ENCODE results near the gene SKIC2. TPM values are rescaled to one million over a fixed set of nuclear protein-coding genes. Genes with fewer than 3 reads are reported as not detected.
"Not testable (repeated sequence)": the region's sequence is repeated elsewhere in the genome, so short reads cannot be mapped to it uniquely, and the experiment has no call there.

Gene SKIC2
- total RNA-seq, 1 experiment from 2014 or later = 57.6 TPM

DNA sequence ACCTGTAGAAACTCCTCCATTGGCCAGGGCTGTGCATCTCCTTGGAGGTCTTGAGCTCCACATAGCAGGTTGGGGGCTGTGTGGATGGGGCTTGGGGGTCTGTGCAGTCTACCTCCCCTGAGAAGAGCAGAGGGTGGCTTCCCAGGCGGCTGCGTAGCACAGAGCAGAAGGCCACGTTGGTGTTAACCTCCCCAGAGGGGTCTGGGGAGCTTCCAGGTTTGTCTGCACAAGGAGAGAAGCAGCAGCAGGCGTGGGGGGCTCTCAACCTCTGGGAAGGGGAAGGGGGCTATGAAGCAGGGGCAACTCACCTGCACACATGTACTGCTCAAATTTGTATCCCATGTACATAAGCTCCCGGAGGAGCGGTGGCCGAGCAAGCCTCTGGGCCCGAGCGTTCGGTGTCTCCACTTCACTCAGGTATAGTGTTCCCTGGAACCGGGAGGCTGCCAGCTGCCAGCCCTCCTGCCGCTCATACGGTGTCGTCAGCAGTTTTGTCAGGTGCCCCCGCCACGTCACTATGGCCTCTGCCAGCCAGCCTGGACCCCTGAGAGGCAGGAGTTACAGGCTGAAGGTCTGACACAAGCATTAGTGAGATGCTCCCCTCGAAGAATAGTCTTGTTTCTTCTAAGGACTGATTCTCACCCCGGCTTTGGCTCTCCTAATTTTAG is 11.8 kb downstream of the SKIC2 start:
- Histone ChIP-seq H3K4me3 (ENCODE audit: insufficient read depth, low read depth, low read length) (peak overlapping the region; percentile 74), H3K27me3 (ENCODE audit: control insufficient read depth, insufficient read depth, low read length) (no peaks in the 10 kb centered on the region), H3K36me3 (replicated peaks; ENCODE audit: control insufficient read depth, insufficient read depth, low read length) (peaks cover 30% of the 10 kb centered on the region)
- no peak for DNase-seq

DNA sequence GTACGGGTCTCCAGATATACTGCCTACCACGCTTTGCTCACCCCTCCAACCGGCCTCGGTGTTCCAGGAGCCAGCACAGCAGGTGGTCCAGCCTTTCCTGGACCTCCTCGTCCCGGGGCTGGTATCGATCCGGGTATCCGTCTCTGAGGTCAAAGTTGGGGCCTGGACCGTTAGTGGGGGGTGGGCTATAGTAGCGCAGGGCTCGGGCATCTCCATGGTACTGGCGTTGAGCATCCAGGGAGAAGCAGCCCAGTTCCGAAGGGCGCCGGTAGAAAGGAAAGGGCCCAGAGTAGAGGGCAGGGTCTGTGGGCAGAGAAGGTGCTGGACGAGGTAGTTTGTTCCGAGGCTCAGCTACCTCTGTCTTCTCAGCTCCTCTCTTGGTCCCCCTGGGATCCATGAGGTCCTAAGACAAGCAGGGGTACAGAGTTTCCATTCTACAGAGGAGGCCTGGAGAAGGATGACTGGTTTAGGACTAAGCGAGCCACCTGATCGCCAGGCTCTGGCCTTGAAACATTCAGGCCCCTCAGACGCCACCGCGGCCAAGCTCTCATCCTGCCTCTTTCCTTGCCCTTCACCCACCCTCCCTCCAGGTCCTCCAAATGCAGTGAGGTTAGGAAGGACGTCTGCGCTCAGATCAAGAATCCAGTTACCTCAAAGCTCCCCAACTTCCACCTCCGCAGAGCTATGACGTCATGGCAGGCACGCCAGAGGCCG is 12.5 kb downstream of the SKIC2 start:
- Histone ChIP-seq H3K36me3 (replicated peaks; ENCODE audit: control insufficient read depth, insufficient read depth, low read length) (peaks cover 27% of the 10 kb centered on the region), H3K27me3 (ENCODE audit: control insufficient read depth, insufficient read depth, low read length) (no peaks in the 10 kb centered on the region), H3K4me3 (ENCODE audit: insufficient read depth, low read depth, low read length) (peak overlapping the region; percentile 74)
- DNase-seq = no peak

DNA sequence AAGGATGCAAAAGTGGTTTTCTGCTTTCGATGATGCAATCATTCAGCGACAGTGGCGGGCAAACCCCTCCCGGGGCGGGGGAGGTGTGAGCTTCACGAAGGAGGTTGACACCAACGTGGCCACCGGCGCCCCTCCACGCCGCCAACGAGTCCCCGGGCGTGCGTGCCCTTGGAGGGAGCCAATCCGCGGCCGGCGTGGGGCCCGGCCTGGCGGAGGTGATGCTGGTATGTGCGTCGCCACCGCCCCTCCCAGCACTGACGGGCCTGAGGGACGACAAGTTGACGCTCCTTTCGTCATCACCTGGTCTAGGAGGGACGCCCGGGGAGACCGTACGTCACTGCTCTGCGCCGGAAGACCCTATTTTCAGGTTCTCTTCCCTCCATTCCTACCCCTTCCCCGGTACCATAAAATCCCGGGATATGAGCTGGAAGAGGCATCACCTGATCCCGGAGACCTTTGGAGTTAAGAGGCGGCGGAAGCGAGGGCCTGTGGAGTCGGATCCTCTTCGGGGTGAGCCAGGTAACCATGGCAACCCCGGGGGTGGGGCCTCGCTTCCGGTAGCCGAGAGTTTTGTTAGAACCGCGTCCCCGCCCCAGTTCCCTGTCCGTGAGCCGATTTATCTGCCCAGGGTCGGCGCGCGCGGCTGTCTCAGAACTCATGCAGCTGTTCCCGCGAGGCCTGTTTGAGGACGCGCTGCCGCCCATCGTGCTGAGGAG is 13.2 kb downstream of the SKIC2 start, which contains the start of gene DXO:
Gene DXO (minus strand): TSS at position 146 of the 716 bp plus-strand sequence. CDS start 463 bp downstream, outside the sequence.
- H3K36me3 ChIP-seq (replicated peaks; ENCODE audit: control insufficient read depth, insufficient read depth, low read length) = peaks cover 19% of the 10 kb centered on the region
- DNase-seq = peak; percentile 99
- peak within 1 kb of the TSS; percentile 74 for H3K4me3 ChIP-seq (ENCODE audit: insufficient read depth, low read depth, low read length)
- H3K27me3 ChIP-seq (ENCODE audit: control insufficient read depth, insufficient read depth, low read length) = no peaks in the 10 kb centered on the region

DNA sequence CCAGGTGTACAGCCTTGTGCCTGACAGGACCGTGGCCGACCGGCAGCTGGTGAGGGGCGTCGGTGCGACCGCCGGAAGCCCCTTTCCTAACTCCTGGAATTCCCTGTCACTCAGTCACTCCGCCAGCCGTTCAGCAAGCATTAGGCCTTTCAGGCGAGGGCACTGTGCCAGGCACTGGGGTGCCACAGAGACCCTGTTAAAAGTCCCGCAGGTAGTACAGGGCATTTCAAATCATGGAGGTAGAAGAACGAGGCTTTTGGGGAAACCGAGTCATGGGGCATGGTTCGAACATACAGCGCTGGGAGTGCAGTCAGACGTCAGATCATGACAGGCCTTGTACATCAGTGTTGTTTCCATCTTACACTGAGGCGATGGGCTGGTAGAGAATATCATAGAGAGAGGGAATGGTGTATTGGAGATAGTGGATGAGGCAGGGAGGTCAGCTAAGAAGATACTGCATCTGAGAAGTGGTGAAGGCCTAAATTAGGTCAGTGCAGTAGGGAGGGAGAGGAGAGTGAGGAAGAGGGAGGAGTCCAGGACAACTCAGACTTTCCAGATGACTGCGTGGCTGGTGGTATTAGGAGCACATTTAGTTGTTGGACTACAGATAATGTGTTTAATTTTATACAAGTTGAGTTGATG is 13.9 kb downstream of the SKIC2 start:
- Histone ChIP-seq H3K4me3 (ENCODE audit: insufficient read depth, low read depth, low read length) (peak overlapping the region; percentile 74), H3K36me3 (replicated peaks; ENCODE audit: control insufficient read depth, insufficient read depth, low read length) (peaks cover 13% of the 10 kb centered on the region), H3K27me3 (ENCODE audit: control insufficient read depth, insufficient read depth, low read length) (no peaks in the 10 kb centered on the region)
- no peak for DNase-seq

DNA sequence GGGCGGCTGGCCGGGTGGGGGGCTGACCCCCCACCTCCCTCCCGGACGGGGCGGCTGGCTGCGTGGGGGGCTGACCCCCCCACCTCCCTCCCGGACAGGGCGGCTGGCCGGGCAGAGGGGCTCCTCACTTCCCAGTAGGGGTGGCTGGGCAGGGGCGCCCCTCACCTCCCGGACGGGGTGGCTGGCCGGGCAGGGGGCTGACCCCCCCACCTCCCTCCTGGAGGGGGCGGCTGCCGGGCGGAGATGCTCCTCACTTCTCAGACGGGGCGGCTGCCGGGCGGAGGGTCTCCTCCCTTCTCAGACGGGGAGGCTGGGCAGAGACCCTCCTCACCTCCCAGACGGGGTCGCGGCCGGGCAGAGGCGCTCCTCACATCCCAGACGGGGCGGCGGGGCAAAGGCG is 17.1 kb downstream of the SKIC2 start:
- DNase-seq; H3K36me3 ChIP-seq (replicated peaks; ENCODE audit: control insufficient read depth, insufficient read depth, low read length); H3K4me3 ChIP-seq (ENCODE audit: insufficient read depth, low read depth, low read length); H3K27me3 ChIP-seq (ENCODE audit: control insufficient read depth, insufficient read depth, low read length): not testable (repeated sequence)

DNA sequence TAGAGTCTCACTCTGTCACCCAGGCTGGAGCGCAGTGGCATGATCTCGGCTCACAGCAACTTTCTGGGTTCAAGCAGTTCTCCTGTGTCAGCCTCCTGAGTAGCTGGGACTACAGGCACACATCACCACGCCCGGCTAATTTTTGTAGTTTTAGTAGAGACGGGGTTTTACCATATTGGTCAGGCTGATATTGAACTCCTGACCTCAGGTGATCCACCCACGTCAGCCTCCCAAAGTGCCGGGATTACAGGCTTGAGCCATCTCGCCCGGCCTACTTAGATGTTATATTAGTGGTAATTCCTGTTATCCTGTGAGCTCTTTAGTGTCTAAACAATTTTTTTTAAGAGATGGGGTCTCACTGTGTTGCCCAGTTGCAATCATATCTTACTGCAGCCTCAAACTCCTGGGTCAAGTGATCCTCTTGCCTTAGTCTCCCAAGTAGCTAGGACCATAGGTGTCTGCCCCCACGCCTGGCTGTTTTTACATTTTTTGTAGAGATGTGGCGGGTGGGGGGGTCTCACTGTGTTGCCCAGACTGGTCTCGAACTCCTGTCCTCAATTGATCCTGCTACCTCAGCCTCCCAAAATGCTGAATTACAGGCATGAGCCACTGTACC is 18.9 kb downstream of the SKIC2 start:
- Histone ChIP-seq H3K36me3 (replicated peaks; ENCODE audit: control insufficient read depth, insufficient read depth, low read length) (no peaks in the 10 kb centered on the region), H3K4me3 (ENCODE audit: insufficient read depth, low read depth, low read length) (no peak overlapping the region), H3K27me3 (ENCODE audit: control insufficient read depth, insufficient read depth, low read length) (no peaks in the 10 kb centered on the region)
- no peak for DNase-seq

DNA sequence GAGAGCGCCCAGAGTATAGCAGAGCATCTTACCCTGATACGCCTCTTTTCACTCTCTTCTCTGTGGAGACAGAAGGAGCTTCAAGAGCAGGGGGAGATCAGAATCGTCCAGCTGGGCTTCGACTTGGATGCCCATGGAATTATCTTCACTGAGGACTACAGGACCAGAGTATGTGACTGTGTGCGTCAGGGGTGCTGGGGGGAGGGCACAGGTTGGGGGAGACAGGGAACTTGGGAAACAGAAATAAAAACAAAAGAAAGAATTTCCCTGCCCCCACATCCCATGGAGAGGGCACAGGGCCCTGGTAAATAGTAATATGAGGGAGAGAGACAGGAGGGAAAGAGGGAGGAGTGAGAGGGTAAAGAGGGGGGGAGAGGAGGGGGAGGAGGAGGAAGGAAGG is 19.9 kb downstream of the SKIC2 start:
- no peak overlapping the region for H3K4me3 ChIP-seq (ENCODE audit: insufficient read depth, low read depth, low read length)
- DNase-seq = no peak
- H3K27me3 ChIP-seq (ENCODE audit: control insufficient read depth, insufficient read depth, low read length) = no peaks in the 10 kb centered on the region
- H3K36me3 ChIP-seq (replicated peaks; ENCODE audit: control insufficient read depth, insufficient read depth, low read length) = no peaks in the 10 kb centered on the region

DNA sequence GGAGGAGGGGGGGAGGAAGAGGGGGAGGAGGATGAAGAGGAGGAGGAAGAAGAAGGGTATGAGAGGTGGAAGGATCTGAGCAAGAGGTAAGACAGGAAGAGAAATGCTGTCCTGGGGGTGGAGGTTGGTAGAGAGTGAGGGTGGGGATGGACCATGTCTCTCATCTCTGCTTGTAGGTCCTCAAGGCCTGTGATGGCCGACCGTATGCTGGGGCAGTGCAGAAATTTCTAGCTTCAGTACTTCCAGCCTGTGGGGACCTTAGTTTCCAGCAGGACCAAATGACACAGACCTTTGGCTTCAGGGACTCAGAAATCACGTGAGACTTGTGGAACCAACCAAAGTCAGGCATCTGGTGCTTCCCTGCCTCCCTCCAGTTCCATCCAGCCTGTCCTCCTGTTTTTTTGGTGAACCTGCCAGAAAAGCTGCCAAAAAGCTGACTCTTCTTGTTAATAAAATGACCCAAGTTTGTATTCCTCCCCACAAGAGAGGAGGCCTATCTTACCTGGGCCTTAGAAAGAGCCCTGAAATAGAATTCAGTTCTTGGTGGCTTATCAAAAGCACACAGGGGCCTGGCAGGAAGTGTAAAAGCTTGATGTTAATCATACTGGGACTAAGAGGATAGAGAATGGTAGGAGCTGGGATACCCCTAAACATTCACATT is 20.4 kb downstream of the SKIC2 start:
- DNase-seq = no peak
- Histone ChIP-seq H3K27me3 (ENCODE audit: control insufficient read depth, insufficient read depth, low read length) (no peaks in the 10 kb centered on the region), H3K36me3 (replicated peaks; ENCODE audit: control insufficient read depth, insufficient read depth, low read length) (no peaks in the 10 kb centered on the region), H3K4me3 (ENCODE audit: insufficient read depth, low read depth, low read length) (no peak overlapping the region)

DNA sequence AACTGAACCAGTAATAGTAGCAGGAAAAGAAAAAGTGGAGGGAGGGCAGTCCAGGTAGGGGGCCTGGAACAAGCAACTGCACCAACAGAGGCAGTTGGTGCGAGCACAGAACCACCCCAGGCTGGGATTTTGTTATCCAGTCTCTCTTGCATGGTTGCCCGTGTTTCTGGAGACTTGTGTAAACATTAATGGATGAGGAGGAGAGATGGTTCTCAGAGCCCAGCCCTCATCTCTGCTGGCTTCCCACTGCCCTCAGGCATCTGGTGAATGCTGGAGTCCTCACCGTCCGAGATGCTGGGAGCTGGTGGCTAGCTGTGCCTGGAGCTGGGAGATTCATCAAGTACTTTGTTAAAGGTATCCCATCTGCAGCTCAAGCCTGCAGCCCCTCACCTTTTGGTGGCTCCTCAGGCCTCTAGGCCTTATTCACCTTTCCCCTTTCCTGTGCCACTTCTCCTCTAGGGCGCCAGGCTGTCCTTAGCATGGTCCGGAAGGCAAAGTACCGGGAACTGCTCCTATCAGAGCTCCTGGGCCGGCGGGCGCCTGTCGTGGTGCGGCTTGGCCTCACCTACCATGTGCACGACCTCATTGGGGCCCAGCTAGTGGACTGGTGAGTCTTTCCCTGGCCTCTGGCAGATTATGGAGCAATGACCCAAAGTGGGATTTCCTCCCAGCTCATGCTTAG is 21.4 kb downstream of the SKIC2 start:
- not testable (repeated sequence) for H3K36me3 ChIP-seq (replicated peaks; ENCODE audit: control insufficient read depth, insufficient read depth, low read length); H3K4me3 ChIP-seq (ENCODE audit: insufficient read depth, low read depth, low read length); H3K27me3 ChIP-seq (ENCODE audit: control insufficient read depth, insufficient read depth, low read length); DNase-seq

DNA sequence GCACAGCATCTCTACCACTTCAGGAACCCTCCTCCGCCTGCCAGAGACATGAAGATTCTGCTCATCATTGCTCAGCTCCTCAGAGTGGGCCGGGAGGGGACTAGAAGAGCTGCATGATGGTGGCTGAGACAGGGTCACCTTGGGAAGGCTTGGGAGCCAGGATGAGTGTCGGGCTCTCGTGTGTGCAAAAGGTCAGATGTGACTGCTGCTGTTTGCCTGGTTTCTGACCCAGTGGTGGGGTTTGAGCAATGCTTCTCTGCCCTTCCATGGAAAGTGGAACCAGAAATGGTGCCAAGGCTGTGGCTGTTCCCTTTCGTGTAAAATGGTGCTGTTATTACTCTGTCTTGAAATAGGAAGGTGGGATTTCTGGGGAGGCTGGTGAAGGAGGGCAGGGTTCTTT is 22.0 kb downstream of the SKIC2 start:
- H3K36me3 ChIP-seq (replicated peaks; ENCODE audit: control insufficient read depth, insufficient read depth, low read length); H3K27me3 ChIP-seq (ENCODE audit: control insufficient read depth, insufficient read depth, low read length); DNase-seq; H3K4me3 ChIP-seq (ENCODE audit: insufficient read depth, low read depth, low read length): not testable (repeated sequence)

DNA sequence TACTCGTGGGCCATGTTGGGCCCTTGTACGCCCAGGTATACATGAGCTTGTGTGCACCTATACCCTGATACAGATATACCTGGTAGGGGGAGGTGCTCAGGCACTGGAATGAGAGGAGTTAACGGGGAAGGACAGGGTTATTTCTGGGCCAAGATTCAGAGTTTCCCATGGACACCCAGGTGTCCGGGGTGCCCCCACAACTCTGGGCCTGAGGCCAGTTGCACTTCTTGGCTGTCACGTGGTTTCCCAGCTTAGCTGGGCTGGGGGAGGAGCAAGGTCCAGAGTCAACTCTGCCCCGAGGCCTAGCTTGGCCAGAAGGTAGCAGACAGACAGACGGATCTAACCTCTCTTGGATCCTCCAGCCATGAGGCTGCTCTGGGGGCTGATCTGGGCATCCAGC is 22.8 kb downstream of the SKIC2 start, which contains the start of gene C4A:
Gene C4A (plus strand): TSS at position 314 of the 400 bp plus-strand sequence. CDS start 51 bp downstream, at position 365.
- H3K4me3 ChIP-seq (ENCODE audit: insufficient read depth, low read depth, low read length); H3K36me3 ChIP-seq (replicated peaks; ENCODE audit: control insufficient read depth, insufficient read depth, low read length); DNase-seq: not testable (repeated sequence)

DNA sequence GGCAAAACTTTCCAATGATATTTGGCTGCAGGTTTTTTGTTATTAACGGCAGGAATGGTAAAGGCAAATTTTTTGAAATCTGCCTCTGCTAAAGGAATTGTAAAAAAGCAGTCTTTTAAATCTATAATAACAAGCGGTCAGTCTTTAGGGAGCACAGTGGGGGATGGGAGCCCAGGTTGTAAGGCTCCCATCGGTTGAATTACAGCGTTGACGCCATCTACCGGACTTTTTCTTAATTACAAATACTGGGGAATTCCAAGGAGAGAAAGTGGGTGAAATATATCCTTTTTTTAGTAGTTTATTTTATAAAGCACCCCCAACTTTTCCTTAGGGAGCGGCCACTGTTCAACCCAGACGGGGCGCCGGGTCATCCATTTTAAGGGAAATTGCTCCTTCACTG is 30.4 kb downstream of the SKIC2 start:
- not testable (repeated sequence) for H3K27me3 ChIP-seq (ENCODE audit: control insufficient read depth, insufficient read depth, low read length); DNase-seq; H3K4me3 ChIP-seq (ENCODE audit: insufficient read depth, low read depth, low read length); H3K36me3 ChIP-seq (replicated peaks; ENCODE audit: control insufficient read depth, insufficient read depth, low read length)

More for the DNA sequence above, 22.8 kb downstream of the SKIC2 start, which contains the start of gene C4A:
- H3K27me3 ChIP-seq (ENCODE audit: control insufficient read depth, insufficient read depth, low read length) = not testable (repeated sequence)

DNA sequence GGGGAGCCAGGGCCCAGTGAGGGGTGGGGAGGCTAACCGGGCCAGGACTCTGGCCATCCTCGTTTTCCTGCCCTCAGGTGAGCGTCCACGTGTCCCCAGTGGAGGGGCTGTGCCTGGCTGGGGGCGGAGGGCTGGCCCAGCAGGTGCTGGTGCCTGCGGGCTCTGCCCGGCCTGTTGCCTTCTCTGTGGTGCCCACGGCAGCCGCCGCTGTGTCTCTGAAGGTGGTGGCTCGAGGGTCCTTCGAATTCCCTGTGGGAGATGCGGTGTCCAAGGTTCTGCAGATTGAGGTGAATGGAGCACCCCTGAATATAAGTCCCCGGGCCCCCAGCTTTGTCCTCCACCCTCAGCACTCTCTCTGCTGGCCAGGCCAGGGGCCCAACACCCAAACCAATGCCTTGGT is 35.4 kb downstream of the SKIC2 start:
- H3K36me3 ChIP-seq (replicated peaks; ENCODE audit: control insufficient read depth, insufficient read depth, low read length); DNase-seq; H3K27me3 ChIP-seq (ENCODE audit: control insufficient read depth, insufficient read depth, low read length); H3K4me3 ChIP-seq (ENCODE audit: insufficient read depth, low read depth, low read length): not testable (repeated sequence)
